Activated CD8-positive, alpha-beta memory T cell treated with anti-CD3 and anti-CD28 coated beads, Interleukin-2, amount 50 U/mL, for 48 hours (primary cell): ENCODE measurements around the gene USP22.

Source experiments
- DNase-seq: peaks from one replicate; pipeline ENCODE4 v3.0.0-alpha.2; 2020

The USP22 gene

DNA sequence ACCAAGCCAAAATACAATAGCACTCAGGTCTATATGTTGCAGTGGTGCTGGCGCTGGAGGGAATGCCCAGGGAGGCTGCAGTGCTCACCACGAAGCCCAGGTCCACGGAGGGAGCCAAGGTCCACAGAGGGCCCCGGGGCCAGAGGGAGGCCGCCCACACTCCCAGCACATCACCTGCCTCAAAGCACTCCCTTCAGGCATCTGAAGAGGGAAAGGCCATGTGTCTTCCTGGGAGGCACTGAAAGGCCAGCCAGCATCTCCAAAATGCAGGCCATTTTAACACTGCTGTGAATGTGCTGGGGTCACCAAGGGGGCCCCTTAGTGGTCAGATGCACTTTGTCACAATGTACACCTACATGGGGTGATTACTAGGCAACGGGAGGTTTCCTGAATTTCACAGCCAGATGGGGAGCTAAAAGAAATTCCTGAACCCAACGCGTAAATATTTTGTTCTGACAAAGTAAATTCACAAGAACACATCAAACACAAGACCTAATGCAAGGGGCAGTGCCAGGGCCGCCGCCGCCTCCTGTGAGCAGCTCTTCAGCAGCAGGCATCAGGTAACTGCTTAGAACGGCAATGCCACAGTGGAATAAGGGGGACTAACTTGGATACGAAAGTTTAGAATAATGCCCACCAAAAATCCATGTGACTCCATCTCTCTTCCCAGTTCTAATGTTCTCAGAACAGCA, 42.8 kb downstream of the USP22 start:
- no peak for DNase-seq

DNA sequence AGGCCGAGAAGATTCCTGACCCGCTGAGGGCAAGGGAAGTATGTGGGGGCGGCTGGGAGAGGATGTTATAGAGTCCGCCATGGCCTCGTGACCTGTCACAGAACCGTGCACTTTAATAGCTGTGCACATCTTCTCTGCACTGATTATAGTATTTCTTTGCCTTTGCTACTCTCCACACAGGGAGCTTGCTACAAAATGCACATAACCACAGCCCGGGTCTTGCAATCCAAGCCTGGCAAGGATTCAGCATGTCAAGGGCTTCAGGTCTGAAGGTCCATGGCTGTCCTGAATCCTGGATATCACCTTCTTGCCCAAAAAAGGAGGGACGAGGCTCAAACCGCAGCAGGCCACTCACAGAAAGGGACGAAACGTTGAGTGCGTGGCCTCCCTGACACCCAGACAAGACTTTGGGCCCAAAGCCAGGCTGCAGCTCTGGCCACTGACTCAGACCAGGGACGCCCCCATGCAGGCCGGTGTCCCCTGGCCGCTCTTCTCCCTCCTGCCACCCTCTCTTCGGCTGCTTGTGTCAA, 43.7 kb downstream of the USP22 start:
- no peak for DNase-seq

DNA sequence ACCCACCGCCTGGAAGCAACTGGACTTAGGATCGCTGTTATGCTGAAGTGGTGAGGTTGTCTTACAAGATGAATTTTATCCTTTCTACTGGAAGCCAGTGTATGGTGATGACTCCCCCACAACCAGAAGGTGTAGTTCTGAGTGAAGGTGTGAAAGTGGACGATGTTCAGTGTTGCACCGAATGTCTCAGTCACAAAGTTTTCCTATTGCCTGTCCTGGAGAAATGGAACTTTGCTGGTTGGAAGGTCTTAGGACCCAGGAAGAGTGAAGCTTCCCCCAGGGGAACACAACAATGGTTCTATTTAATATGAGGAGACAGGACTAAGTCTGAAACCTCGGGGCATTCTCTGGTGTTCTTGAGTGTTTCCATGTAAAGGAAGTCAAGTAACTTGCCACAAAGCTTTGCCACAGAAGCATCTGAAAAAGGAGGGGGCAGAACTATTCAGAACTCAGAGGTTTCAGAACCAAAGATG, 44.2 kb downstream of the USP22 start:
- no peak for DNase-seq

GRCh38 chr17:20997711-20998570, 44.9 kb downstream of the USP22 start:
- DNase-seq = no peak

DNA sequence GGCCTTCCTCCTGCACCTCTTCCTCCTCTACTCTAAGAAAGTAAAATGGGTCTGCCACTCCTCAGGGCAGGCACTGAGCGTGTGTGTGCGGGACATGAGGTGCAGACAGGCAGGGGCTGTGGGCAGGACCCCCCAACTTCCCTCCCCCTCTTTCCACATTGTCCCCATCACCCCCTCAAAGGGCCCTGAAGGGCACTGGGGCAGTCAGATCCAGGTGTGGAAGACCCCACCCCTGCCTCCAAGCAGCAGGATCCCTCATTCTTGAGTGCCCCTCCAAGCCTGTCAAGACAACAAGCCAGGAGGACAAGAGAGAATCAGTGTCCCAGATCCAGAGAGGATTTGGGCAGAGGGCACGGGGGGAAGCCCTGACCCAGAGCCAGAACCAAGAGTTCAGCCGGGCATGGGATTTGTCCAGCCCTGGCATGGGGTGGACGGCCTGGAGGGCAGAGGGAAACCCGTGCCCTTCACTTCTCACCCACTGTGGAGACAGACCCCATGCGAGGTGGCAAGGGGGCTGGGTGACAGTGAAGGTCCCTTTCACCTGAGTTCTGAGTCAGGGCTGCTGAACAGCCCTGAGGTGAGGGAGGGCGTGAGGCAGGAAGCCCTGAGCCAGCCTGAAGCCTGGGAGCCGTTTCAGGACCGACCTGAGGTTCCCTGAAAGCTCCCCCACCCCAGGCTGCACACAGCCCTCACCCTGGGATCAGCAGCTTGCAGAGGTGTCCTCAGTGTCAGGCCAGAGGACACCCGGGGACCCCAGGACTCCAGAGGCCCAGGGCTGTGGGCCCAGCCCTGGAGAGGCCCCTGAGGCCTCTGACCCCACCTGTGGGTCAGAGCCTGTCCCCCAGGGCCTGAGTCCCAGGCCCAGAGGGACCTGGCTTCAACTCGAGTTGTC, 45.8 kb downstream of the USP22 start:
- no peak for DNase-seq

DNA sequence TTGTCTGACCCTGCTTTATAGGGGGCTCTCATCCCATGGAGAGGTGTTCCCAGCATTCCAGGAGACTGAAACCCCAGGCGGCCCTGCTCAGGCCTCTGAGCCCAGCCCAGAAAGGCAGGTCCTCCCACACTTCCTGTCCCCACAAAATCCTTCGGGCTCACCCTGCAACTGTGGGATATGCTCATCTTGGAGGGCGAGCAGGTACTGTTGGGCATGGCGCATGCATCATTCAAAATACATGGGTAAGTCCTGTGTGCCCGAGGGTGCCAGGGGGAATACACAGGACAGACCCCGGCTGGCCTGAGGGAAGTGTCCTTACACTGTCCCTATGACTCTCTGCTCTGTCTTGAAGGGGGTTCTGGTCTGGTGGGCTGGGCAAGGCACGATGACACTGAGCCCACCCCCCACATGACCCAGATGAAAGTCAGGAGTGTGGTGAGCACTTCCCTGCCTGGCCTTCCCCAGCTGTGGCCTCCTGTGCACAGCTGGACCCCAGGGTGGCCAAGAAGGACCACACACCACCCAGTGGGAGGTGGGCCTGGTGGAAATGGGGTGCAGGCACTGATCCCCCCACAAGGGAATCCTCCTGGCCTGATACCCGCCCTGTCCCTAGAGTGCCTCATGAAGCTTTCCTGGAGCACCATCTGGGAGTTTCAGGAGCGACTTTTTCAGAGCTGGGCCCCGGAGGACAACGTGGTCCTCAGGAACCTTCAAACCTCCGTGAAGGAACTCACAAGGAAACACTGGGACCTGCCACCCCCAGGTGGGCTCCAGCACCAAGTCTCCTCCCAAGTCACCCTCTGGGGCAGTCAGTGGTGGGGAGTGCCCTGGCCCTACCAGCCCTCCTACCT, 46.7 kb downstream of the USP22 start:
- no peak for DNase-seq

- DNase-seq = no peak
Observed at GRCh38 chr17:20995164-20995872, 47.5 kb downstream of the USP22 start.

DNA sequence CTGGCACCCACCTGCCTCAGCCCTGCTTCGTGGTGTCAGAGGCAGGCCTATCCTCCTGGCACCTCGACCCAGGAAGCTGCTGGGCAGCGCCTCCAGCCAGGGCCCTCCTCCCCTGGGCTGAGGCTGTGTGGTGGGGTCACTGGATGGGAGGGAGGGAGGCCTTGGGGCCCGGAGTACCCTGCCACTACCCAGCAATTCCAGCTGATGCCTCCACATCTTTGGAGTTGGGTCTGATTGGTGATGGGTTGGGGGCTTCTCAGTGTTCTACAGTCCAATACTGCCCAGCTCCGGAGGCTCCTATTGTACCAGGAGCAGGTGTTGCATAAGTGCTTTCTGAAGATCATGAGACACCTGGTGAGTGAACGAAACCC, 48.0 kb downstream of the USP22 start:
- no peak for DNase-seq

GRCh38 chr17:20993863-20994778, 48.7 kb downstream of the USP22 start:
- DNase-seq = no peak

- DNase-seq = peak; percentile 78
Observed at GRCh38 chr17:20992987-20993862, 49.6 kb downstream of the USP22 start.

GRCh38 chr17:20992416-20992815, 50.4 kb downstream of the USP22 start:
- DNase-seq = no peak

DNA sequence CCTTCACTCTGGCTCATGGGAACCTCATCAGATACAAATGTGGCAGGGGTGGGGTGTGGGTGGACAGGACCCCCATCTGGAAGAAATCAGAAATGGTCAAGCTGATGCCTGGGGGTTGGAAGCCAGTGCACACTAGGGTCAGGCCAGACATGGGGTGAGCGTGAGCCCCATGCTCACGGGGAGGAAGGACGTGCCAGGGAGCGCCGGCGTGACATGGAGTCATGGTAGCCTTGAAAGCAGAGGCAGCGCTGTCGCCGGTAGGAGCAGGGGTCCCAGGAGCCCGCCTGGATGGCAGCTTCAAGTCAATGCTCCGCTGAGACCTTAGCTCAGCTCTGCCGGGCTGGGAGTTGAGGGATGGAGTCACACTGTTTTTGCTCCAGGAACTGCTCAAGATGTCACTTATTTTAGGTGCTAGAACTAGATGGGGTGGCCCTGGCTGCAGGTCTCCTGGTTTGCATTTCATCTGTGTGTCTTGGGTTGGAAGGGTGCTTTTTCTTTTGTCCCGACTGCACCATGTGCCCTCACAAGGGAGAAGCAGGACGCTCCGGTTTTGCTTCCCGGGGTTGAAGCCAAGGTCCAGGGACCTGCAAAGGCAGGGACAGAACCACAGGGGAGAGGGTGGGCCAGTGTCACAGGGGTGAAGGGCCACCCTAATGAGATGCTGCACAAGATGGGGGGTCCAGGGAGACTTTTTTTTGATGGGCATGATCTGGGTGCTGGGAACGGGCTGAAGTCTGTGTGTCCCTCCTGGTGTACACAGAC, 51.4 kb downstream of the USP22 start:
- DNase-seq = no peak

- no peak for DNase-seq
Observed at GRCh38 chr17:20989991-20990855, 52.6 kb downstream of the USP22 start.

GRCh38 chr17:20989481-20989880, 53.3 kb downstream of the USP22 start:
- DNase-seq = no peak

GRCh38 chr17:20988896-20989295, 53.9 kb downstream of the USP22 start:
- DNase-seq = no peak

- peak; percentile 23 for DNase-seq
Observed at GRCh38 chr17:20988001-20988636, 54.7 kb downstream of the USP22 start.

- DNase-seq = no peak
Observed at GRCh38 chr17:20987511-20987910, 55.3 kb downstream of the USP22 start.
